Calu3 (cell line): ENCODE measurements around the gene LRP2. TPM values are rescaled to one million over a fixed set of nuclear protein-coding genes. Genes with fewer than 3 reads are reported as not detected.
"Not testable (repeated sequence)": the region's sequence is repeated elsewhere in the genome, so short reads cannot be mapped to it uniquely, and the experiment has no call there.

ENCODE experiments used
- BruUV-seq: library from RNA; stranded (reverse); fragments of 400-500 nt; replicated peaks from 2 replicates; lab custom pipeline; 2021; lab: Mats Ljungman, UMichigan
- CTCF ChIA-PET: fragments of 300-600 bp; sonication (Branson Sonifier 250); formaldehyde crosslinking; loops from one replicate; lab custom pipeline; 2022; ENCODE audit warnings: antibody characterized with exemption; lab: Charles Lee
- DNase-seq: peaks from one replicate; pipeline ENCODE4 v3.0.0; 2022
- H3K27ac Mint-ChIP-seq: one replicate; pipeline ENCODE4 v1.8.0; 2022; ENCODE audit warnings: mixed read lengths; ENCODE audit not compliant: unreplicated experiment
- H3K27me3 Mint-ChIP-seq: one replicate; pipeline ENCODE4 v1.8.0; 2022; ENCODE audit warnings: mixed read lengths; ENCODE audit not compliant: unreplicated experiment
- H3K36me3 Mint-ChIP-seq: one replicate; pipeline ENCODE4 v1.8.0; 2022; ENCODE audit warnings: mild to moderate bottlenecking, moderate library complexity, mixed read lengths; ENCODE audit not compliant: insufficient read depth, unreplicated experiment
- H3K4me1 Mint-ChIP-seq: one replicate; pipeline ENCODE4 v1.8.0; 2022; ENCODE audit warnings: mild to moderate bottlenecking, low read depth, mixed read lengths; ENCODE audit not compliant: unreplicated experiment
- H3K4me3 Mint-ChIP-seq: one replicate; pipeline ENCODE4 v1.8.0; 2022; ENCODE audit warnings: mild to moderate bottlenecking, low read depth, moderate library complexity, mixed read lengths; ENCODE audit not compliant: unreplicated experiment
- H3K9me3 Mint-ChIP-seq: one replicate; pipeline ENCODE4 v1.8.0; 2022; ENCODE audit warnings: low read depth, mixed read lengths; ENCODE audit not compliant: unreplicated experiment
- CTCF ChIP-seq: fragments of 200-600 bp; IDR thresholded peaks from one replicate; pipeline ENCODE4 v1.8.0; 2022; ENCODE audit warnings: antibody characterized with exemption; ENCODE audit not compliant: unreplicated experiment
- intact Hi-C: fragments of 100-400 bp; cut with micrococcal nuclease; formaldehyde crosslinking; loops from one replicate; pipeline ENCODE4 v1.10.0; 2022; ENCODE audit not compliant: unreplicated experiment
- total RNA-seq: library from RNA; stranded (reverse); gene quantifications from 2 replicates; pipeline ENCODE4 v1.2.3, GENCODE V29; 2022

The LRP2 gene
- total RNA-seq, 1 experiment from 2014 or later, result 0.66 TPM

GRCh38 chr2:169329688-169330554 lies 32.4 kb downstream of the LRP2 start:
- no peak for TF ChIP-seq CTCF
- Mint-ChIP-seq H3K27ac (no peak overlapping the region), H3K4me3 (no peak overlapping the region), H3K4me1 (no peaks in the 10 kb centered on the region), H3K9me3 (no peaks in the 10 kb centered on the region), H3K27me3 (peaks cover 59% of the 10 kb centered on the region), H3K36me3 (no peaks in the 10 kb centered on the region)
- no TSS peak for BruUV-seq
- no peak for DNase-seq
- intact Hi-C loops, result no loop called here
- CTCF ChIA-PET, result interaction anchor here (0.6 kb wide), 1 partner anchor 30 kb away, joined by 3 read pairs; no protein-coding TSS in a partner anchor

- no TSS peak for BruUV-seq
- no peak overlapping the region for H3K27ac Mint-ChIP-seq
- H3K4me1 Mint-ChIP-seq, result no peaks in the 10 kb centered on the region
Measured at GRCh38 chr2:169328785-169329184, 33.5 kb downstream of the LRP2 start.

GRCh38 chr2:169327837-169328236 lies 34.5 kb downstream of the LRP2 start:
- intact Hi-C loops, BruUV-seq, H3K36me3 Mint-ChIP-seq: not testable (repeated sequence)

More at GRCh38 chr2:169328785-169329184, 33.5 kb downstream of the LRP2 start:
- Mint-ChIP-seq H3K27me3 (peaks cover 62% of the 10 kb centered on the region), H3K36me3 (no peaks in the 10 kb centered on the region), H3K4me3 (no peak overlapping the region), H3K9me3 (no peaks in the 10 kb centered on the region)
- intact Hi-C loops, result no loop called here
- CTCF ChIA-PET, result no interaction called here
- TF ChIP-seq CTCF, result no peak
- no peak for DNase-seq

GRCh38 chr2:169325886-169326285 lies 36.4 kb downstream of the LRP2 start:
- H3K4me1 Mint-ChIP-seq, H3K36me3 Mint-ChIP-seq, intact Hi-C loops, DNase-seq, CTCF ChIA-PET, H3K27ac Mint-ChIP-seq, H3K9me3 Mint-ChIP-seq, BruUV-seq, H3K4me3 Mint-ChIP-seq: not testable (repeated sequence)
- peaks cover 46% of the 10 kb centered on the region for H3K27me3 Mint-ChIP-seq

More at GRCh38 chr2:169327837-169328236, 34.5 kb downstream of the LRP2 start:
- H3K27me3 Mint-ChIP-seq, result peaks cover 61% of the 10 kb centered on the region
- H3K27ac Mint-ChIP-seq, DNase-seq, H3K4me1 Mint-ChIP-seq, H3K9me3 Mint-ChIP-seq, H3K4me3 Mint-ChIP-seq: not testable (repeated sequence)
- CTCF ChIA-PET, result interaction anchor here (0.6 to 0.7 kb wide), 2 partner anchors 10 to 89 kb away, joined by 3 to 6 read pairs; no protein-coding TSS in a partner anchor

- TF ChIP-seq CTCF, result no peak
- no peaks in the 10 kb centered on the region for H3K4me1 Mint-ChIP-seq
- no peak overlapping the region for H3K4me3 Mint-ChIP-seq
- no peak for DNase-seq
- H3K36me3 Mint-ChIP-seq, result no peaks in the 10 kb centered on the region
- intact Hi-C loops, result no loop called here
- BruUV-seq, result no TSS peak
- H3K27ac Mint-ChIP-seq, result no peak overlapping the region
- no peaks in the 10 kb centered on the region for H3K9me3 Mint-ChIP-seq
- peaks cover 41% of the 10 kb centered on the region for H3K27me3 Mint-ChIP-seq
- CTCF ChIA-PET, result no interaction called here
Measured at GRCh38 chr2:169324581-169325260, 37.6 kb downstream of the LRP2 start.
